Measurements from ENCODE around the gene WDR74.
A peak's percentile ranks its signal among the peaks of the same experiment; 100 is the strongest.

The WDR74 gene

GRCh38 chr11:62883673-62884072, 44.3 kb upstream of the WDR74 start:
- H3K36me3 ChIP-seq (replicated peaks in 1 of 2; ENCODE audit: control insufficient read depth in 2 of 2, insufficient read depth in 2 of 2, low read length in 2 of 2) = peaks cover 55 to 87% of the 10 kb centered on the region in 2 donors
- WGBS, 2 donors (ENCODE audit: extremely low coverage in 2 of 2, insufficient read length in 2 of 2, insufficient replicate concordance in 1 of 2) = no CpG with 5 or more reads among the region's 3 CpGs
- H3K9me3 ChIP-seq (replicated peaks in 1 of 2; ENCODE audit: control insufficient read depth in 2 of 2, insufficient read depth in 1 of 2, low read depth in 1 of 2, low read length in 2 of 2) = no peaks in the 10 kb centered on the region
- H4K8ac ChIP-seq (ENCODE audit: low read depth, low read length) = no peak overlapping the region
- H2AFZ ChIP-seq (ENCODE audit: low read length) = no peak overlapping the region
- H3K4me3 ChIP-seq (ENCODE audit: low read length in 2 of 2) = peak overlapping the region in 1 of 2 donors; percentile 82
- no peak overlapping the region for H3K23ac ChIP-seq (ENCODE audit: low read depth, low read length, poor library complexity)
- no peak overlapping the region for H3K14ac ChIP-seq (ENCODE audit: low read length)
- H2BK120ac ChIP-seq (ENCODE audit: low read depth, low read length) = no peak overlapping the region
- H2BK5ac ChIP-seq (ENCODE audit: low read length) = no peak overlapping the region
- H3K18ac ChIP-seq (ENCODE audit: low read length) = no peak overlapping the region
- no peak overlapping the region for H3K27ac ChIP-seq (replicated peaks; ENCODE audit: low read length)
- no peaks in the 10 kb centered on the region for H3K27me3 ChIP-seq (ENCODE audit: control insufficient read depth in 3 of 3, insufficient read depth in 3 of 3, low read depth in 1 of 3, low read length in 3 of 3)
- H2AK5ac ChIP-seq (ENCODE audit: low read depth, low read length) = no peak overlapping the region
- no peak overlapping the region for H2BK15ac ChIP-seq (ENCODE audit: low read length)
- H3K4me2 ChIP-seq (ENCODE audit: insufficient read depth, low read length, poor library complexity, severe bottlenecking) = no peak overlapping the region
- H3K9ac ChIP-seq (ENCODE audit: low read depth, low read length, poor library complexity) = no peak overlapping the region
- no peak overlapping the region for H2BK12ac ChIP-seq (ENCODE audit: low read length)
- H3K4me1 ChIP-seq (ENCODE audit: control insufficient read depth in 2 of 2, insufficient read depth in 1 of 2, low read depth in 1 of 2, low read length in 2 of 2) = peaks cover 16 to 36% of the 10 kb centered on the region in 2 donors
- DNase-seq (ENCODE audit: low spot score) = no peak
- H3K4ac ChIP-seq (ENCODE audit: low read length) = no peak overlapping the region
- no peak overlapping the region for H4K91ac ChIP-seq (ENCODE audit: low read depth, low read length, poor library complexity)
- peaks cover 16% of the 10 kb centered on the region for H3K79me1 ChIP-seq (ENCODE audit: low read depth, low read length)

DNA sequence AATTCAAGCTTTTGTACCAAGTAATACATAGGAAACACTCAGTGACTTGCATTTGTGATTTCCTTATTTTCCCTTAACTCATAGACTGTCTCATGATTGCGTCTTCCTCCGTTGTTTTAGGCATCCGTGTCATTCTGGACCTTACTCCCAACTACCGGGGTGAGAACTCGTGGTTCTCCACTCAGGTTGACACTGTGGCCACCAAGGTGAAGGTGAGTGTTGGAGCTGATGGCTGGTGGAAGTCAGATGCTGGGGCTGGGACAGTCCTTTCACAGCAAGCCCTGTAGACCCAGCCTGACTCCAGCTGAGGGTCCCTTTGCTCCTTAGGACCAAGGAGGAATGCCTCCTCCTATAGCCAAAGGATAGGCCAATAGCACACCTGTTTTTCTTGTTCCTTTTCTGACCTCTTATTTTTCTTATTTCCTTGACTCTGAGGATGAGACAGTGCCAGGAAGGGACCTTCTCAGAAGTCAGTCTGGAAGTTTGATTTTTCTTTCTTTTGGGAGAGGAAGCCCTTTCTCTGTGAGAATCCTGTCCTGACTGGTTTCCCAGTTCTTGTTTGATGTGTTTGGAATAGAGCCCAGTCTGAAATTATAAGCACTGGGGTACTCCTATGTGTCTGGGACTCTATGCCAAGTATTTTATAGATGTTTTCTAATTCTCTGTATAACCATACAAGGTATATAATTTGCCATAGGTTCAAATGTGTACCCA, 43.6 kb upstream of the WDR74 start:
- H3K27me3 ChIP-seq (ENCODE audit: control insufficient read depth in 3 of 3, insufficient read depth in 3 of 3, low read depth in 1 of 3, low read length in 3 of 3) = no peaks in the 10 kb centered on the region
- no peak overlapping the region for H2BK5ac ChIP-seq (ENCODE audit: low read length)
- no peak overlapping the region for H2BK12ac ChIP-seq (ENCODE audit: low read length)
- H3K4me2 ChIP-seq (ENCODE audit: insufficient read depth, low read length, poor library complexity, severe bottlenecking) = peak overlapping the region; percentile 35
- H3K36me3 ChIP-seq (replicated peaks in 1 of 2; ENCODE audit: control insufficient read depth in 2 of 2, insufficient read depth in 2 of 2, low read length in 2 of 2) = peaks cover 51 to 85% of the 10 kb centered on the region in 2 donors
- H2AK5ac ChIP-seq (ENCODE audit: low read depth, low read length) = no peak overlapping the region
- H3K14ac ChIP-seq (ENCODE audit: low read length) = no peak overlapping the region
- H3K79me1 ChIP-seq (ENCODE audit: low read depth, low read length) = peaks cover 14% of the 10 kb centered on the region
- no peak overlapping the region for H3K4ac ChIP-seq (ENCODE audit: low read length)
- H3K23ac ChIP-seq (ENCODE audit: low read depth, low read length, poor library complexity) = no peak overlapping the region
- no peak for DNase-seq (ENCODE audit: low spot score)
- H4K91ac ChIP-seq (ENCODE audit: low read depth, low read length, poor library complexity) = no peak overlapping the region
- no peak overlapping the region for H4K8ac ChIP-seq (ENCODE audit: low read depth, low read length)
- peaks cover 16 to 36% of the 10 kb centered on the region in 2 donors for H3K4me1 ChIP-seq (ENCODE audit: control insufficient read depth in 2 of 2, insufficient read depth in 1 of 2, low read depth in 1 of 2, low read length in 2 of 2)
- no peak overlapping the region for H3K9ac ChIP-seq (ENCODE audit: low read depth, low read length, poor library complexity)
- H3K27ac ChIP-seq (replicated peaks; ENCODE audit: low read length) = no peak overlapping the region
- no peak overlapping the region for H2AFZ ChIP-seq (ENCODE audit: low read length)
- WGBS, 2 donors (ENCODE audit: extremely low coverage in 2 of 2, insufficient read length in 2 of 2, insufficient replicate concordance in 1 of 2) = no CpG with 5 or more reads among the region's 5 CpGs
- no peak overlapping the region for H2BK120ac ChIP-seq (ENCODE audit: low read depth, low read length)
- H3K18ac ChIP-seq (ENCODE audit: low read length) = no peak overlapping the region
- peak overlapping the region; percentile 39 to 82 for H3K4me3 ChIP-seq (ENCODE audit: low read length in 2 of 2)
- no peaks in the 10 kb centered on the region for H3K9me3 ChIP-seq (replicated peaks in 1 of 2; ENCODE audit: control insufficient read depth in 2 of 2, insufficient read depth in 1 of 2, low read depth in 1 of 2, low read length in 2 of 2)
- no peak overlapping the region for H2BK15ac ChIP-seq (ENCODE audit: low read length)

GRCh38 chr11:62882431-62882749, 43.0 kb upstream of the WDR74 start:
- H3K4me2 ChIP-seq (ENCODE audit: insufficient read depth, low read length, poor library complexity, severe bottlenecking) = peak overlapping the region; percentile 35
- no peak overlapping the region for H2BK5ac ChIP-seq (ENCODE audit: low read length)
- H2BK12ac ChIP-seq (ENCODE audit: low read length) = no peak overlapping the region
- no peak overlapping the region for H2AFZ ChIP-seq (ENCODE audit: low read length)
- no peak overlapping the region for H3K14ac ChIP-seq (ENCODE audit: low read length)
- no peak for DNase-seq (ENCODE audit: low spot score)
- H3K9me3 ChIP-seq (replicated peaks in 1 of 2; ENCODE audit: control insufficient read depth in 2 of 2, insufficient read depth in 1 of 2, low read depth in 1 of 2, low read length in 2 of 2) = no peaks in the 10 kb centered on the region
- H3K23ac ChIP-seq (ENCODE audit: low read depth, low read length, poor library complexity) = no peak overlapping the region
- no peak overlapping the region for H4K91ac ChIP-seq (ENCODE audit: low read depth, low read length, poor library complexity)
- H3K4ac ChIP-seq (ENCODE audit: low read length) = no peak overlapping the region
- H4K8ac ChIP-seq (ENCODE audit: low read depth, low read length) = no peak overlapping the region
- H3K4me1 ChIP-seq (ENCODE audit: control insufficient read depth in 2 of 2, insufficient read depth in 1 of 2, low read depth in 1 of 2, low read length in 2 of 2) = peaks cover 16 to 36% of the 10 kb centered on the region in 2 donors
- no peak overlapping the region for H3K18ac ChIP-seq (ENCODE audit: low read length)
- H3K79me1 ChIP-seq (ENCODE audit: low read depth, low read length) = peaks cover 14% of the 10 kb centered on the region
- peak overlapping the region; percentile 96 for H3K27ac ChIP-seq (replicated peaks; ENCODE audit: low read length)
- H3K27me3 ChIP-seq (ENCODE audit: control insufficient read depth in 3 of 3, insufficient read depth in 3 of 3, low read depth in 1 of 3, low read length in 3 of 3) = no peaks in the 10 kb centered on the region
- no peak overlapping the region for H3K9ac ChIP-seq (ENCODE audit: low read depth, low read length, poor library complexity)
- H3K4me3 ChIP-seq (ENCODE audit: low read length in 2 of 2) = peak overlapping the region in 1 of 2 donors; percentile 82
- H3K36me3 ChIP-seq (replicated peaks in 1 of 2; ENCODE audit: control insufficient read depth in 2 of 2, insufficient read depth in 2 of 2, low read length in 2 of 2) = peaks cover 50 to 85% of the 10 kb centered on the region in 2 donors
- no peak overlapping the region for H2AK5ac ChIP-seq (ENCODE audit: low read depth, low read length)
- WGBS, 2 donors (ENCODE audit: extremely low coverage in 2 of 2, insufficient read length in 2 of 2, insufficient replicate concordance in 1 of 2) = no CpG with 5 or more reads among the region's 6 CpGs
- no peak overlapping the region for H2BK120ac ChIP-seq (ENCODE audit: low read depth, low read length)
- H2BK15ac ChIP-seq (ENCODE audit: low read length) = no peak overlapping the region

DNA sequence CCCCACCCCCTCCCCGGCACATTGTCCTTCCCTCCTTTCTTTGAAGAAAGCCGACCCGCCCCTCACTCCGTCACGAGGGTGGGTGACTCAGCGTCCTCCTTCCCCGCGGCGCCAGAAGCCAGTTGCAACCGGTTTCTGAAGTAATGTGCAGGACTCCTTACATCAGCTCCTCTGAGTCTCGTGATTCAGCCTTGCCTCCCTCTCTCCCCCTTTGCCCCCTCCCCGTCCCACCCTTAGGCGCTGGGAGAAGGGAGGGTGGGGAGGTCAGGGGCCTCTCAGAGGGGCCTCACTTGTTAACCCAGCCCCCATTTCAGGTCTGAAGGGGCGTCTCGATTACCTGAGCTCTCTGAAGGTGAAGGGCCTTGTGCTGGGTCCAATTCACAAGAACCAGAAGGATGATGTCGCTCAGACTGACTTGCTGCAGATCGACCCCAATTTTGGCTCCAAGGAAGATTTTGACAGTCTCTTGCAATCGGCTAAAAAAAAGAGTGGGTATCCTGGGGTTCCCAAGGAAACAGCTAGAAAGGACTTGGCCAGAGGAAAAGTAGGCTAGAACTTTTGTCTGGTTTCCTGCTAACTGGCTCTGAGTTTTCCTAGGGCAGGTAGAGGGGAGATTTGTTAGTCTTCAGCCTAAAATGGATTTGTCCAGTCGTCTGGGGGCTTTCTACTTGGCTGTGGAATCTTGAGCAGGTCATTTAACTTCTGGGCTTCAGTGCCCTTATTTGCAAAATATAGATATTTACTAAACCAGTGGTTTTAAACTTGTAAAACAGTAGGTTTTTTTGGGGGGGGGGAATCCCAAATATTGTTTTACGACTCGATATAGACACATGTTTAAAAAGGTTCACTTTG, 42.4 kb upstream of the WDR74 start:
- H3K27ac ChIP-seq (replicated peaks; ENCODE audit: low read length) = peak overlapping the region; percentile 96
- no peaks in the 10 kb centered on the region for H3K9me3 ChIP-seq (replicated peaks in 1 of 2; ENCODE audit: control insufficient read depth in 2 of 2, insufficient read depth in 1 of 2, low read depth in 1 of 2, low read length in 2 of 2)
- H3K4me3 ChIP-seq (ENCODE audit: low read length in 2 of 2) = peak overlapping the region; percentile 82 to 93
- no peak overlapping the region for H4K8ac ChIP-seq (ENCODE audit: low read depth, low read length)
- H3K14ac ChIP-seq (ENCODE audit: low read length) = no peak overlapping the region
- no peak overlapping the region for H2AFZ ChIP-seq (ENCODE audit: low read length)
- peaks cover 16 to 36% of the 10 kb centered on the region in 2 donors for H3K4me1 ChIP-seq (ENCODE audit: control insufficient read depth in 2 of 2, insufficient read depth in 1 of 2, low read depth in 1 of 2, low read length in 2 of 2)
- H3K4me2 ChIP-seq (ENCODE audit: insufficient read depth, low read length, poor library complexity, severe bottlenecking) = peak overlapping the region; percentile 54
- no peak for DNase-seq (ENCODE audit: low spot score)
- peak overlapping the region; percentile 100 for H3K9ac ChIP-seq (ENCODE audit: low read depth, low read length, poor library complexity)
- H2AK5ac ChIP-seq (ENCODE audit: low read depth, low read length) = peak overlapping the region; percentile 97
- peak overlapping the region; percentile 98 for H2BK5ac ChIP-seq (ENCODE audit: low read length)
- H3K23ac ChIP-seq (ENCODE audit: low read depth, low read length, poor library complexity) = peak overlapping the region; percentile 100
- no peak overlapping the region for H2BK12ac ChIP-seq (ENCODE audit: low read length)
- no peak overlapping the region for H3K18ac ChIP-seq (ENCODE audit: low read length)
- WGBS, 2 donors (ENCODE audit: extremely low coverage in 2 of 2, insufficient read length in 2 of 2, insufficient replicate concordance in 1 of 2) = no CpG with 5 or more reads among the region's 21 CpGs
- peaks cover 14% of the 10 kb centered on the region for H3K79me1 ChIP-seq (ENCODE audit: low read depth, low read length)
- H3K36me3 ChIP-seq (replicated peaks in 1 of 2; ENCODE audit: control insufficient read depth in 2 of 2, insufficient read depth in 2 of 2, low read length in 2 of 2) = peaks cover 50 to 84% of the 10 kb centered on the region in 2 donors
- no peak overlapping the region for H2BK120ac ChIP-seq (ENCODE audit: low read depth, low read length)
- no peak overlapping the region for H3K4ac ChIP-seq (ENCODE audit: low read length)
- H2BK15ac ChIP-seq (ENCODE audit: low read length) = peak overlapping the region; percentile 60
- H3K27me3 ChIP-seq (ENCODE audit: control insufficient read depth in 3 of 3, insufficient read depth in 3 of 3, low read depth in 1 of 3, low read length in 3 of 3) = no peaks in the 10 kb centered on the region
- H4K91ac ChIP-seq (ENCODE audit: low read depth, low read length, poor library complexity) = no peak overlapping the region

All from neuronal stem cell (in vitro differentiated cells).